HepG2 (cell line): ENCODE measurements around the gene GSK3A. TPM values are rescaled to one million over a fixed set of nuclear protein-coding genes. Genes with fewer than 3 reads are reported as not detected.

Experiments used
- AGO2 ChIP-seq: fragments of 200-400 bp; formaldehyde crosslinking; optimal IDR thresholded peaks from 2 replicates; pipeline ENCODE3; 2017; ENCODE audit warnings: mild to moderate bottlenecking, low read depth, low read length, moderate library complexity
- BCL6 ChIP-seq: IDR thresholded peaks from 2 replicates; pipeline ENCODE4 v1.6.1; 2016; ENCODE audit warnings: missing genetic modification reagents, missing compliant biosample characterization
- HOXA9 ChIP-seq: sonication (generic); formaldehyde crosslinking; IDR thresholded peaks from 2 replicates; pipeline ENCODE4 v1.8.1; 2022; ENCODE audit warnings: missing genetic modification reagents, mild to moderate bottlenecking, moderate library complexity, borderline replicate concordance
- IKZF1 ChIP-seq: fragments of 450-650 bp; IDR thresholded peaks from 2 replicates; pipeline ENCODE4 v1.7.1; 2016
- RXRA ChIP-seq: sonication (generic); formaldehyde crosslinking; IDR thresholded peaks from 2 replicates; pipeline ENCODE4 v1.5.1; 2020; ENCODE audit warnings: missing genetic modification reagents
- ZNF670 ChIP-seq: sonication (generic); formaldehyde crosslinking; IDR thresholded peaks from 2 replicates; pipeline ENCODE4 v1.8.0; 2022; ENCODE audit warnings: mild to moderate bottlenecking, missing genetic modification reagents, borderline replicate concordance
- polyA plus RNA-seq, 8 experiments: library from polyadenylated mRNA; depleted of rRNA in 3 of 8; stranded (reverse) in 7 of 8; unstranded in 1 of 8; fragments of >200 nt; fragmentation: Illumina TruSeq in 4 of 8; extraction: Trizol in 4 of 8; gene quantifications; 2 replicates each; pipeline versions ENCODE4 v1.2.1 to v1.2.3, GENCODE V29; 2011 to 2016; ENCODE audit warnings: low read depth in 4 of 8, missing spikeins in 1 of 8, mixed read lengths in 1 of 8; ENCODE audit not compliant: insufficient read depth in 1 of 8
- total RNA-seq, 5 experiments: library from RNA; depleted of rRNA; stranded (reverse); fragments of >200 nt; fragmentation: Illumina TruSeq; extraction: Trizol; gene quantifications; 2 replicates each; pipeline ENCODE4 v1.2.3, GENCODE V29; 2016; ENCODE audit warnings: low read depth in 1 of 5
- TF ChIP-seq, protein P1 (sequence below): sonication (generic); formaldehyde crosslinking; IDR thresholded peaks from 2 replicates; pipeline ENCODE4 v1.4.0; 2020; ENCODE audit warnings: missing genetic modification reagents
- TF ChIP-seq, protein P2 (sequence below): sonication (generic); formaldehyde crosslinking; IDR thresholded peaks from 2 replicates; pipeline ENCODE4 v1.5.0; 2020; ENCODE audit warnings: missing genetic modification reagents, mild to moderate bottlenecking, borderline replicate concordance
- TF ChIP-seq, protein P3 (sequence below): sonication (generic); formaldehyde crosslinking; IDR thresholded peaks from 2 replicates; pipeline ENCODE4 v1.4.0; 2020; ENCODE audit warnings: missing genetic modification reagents, mild to moderate bottlenecking, borderline replicate concordance
- TF ChIP-seq, protein P4 (sequence below): sonication (generic); formaldehyde crosslinking; IDR thresholded peaks from 2 replicates; pipeline ENCODE4 v1.9.0; 2021; ENCODE audit warnings: missing genetic modification reagents, mild to moderate bottlenecking, borderline replicate concordance
- TF ChIP-seq, protein P5 (sequence below): sonication (generic); formaldehyde crosslinking; IDR thresholded peaks from 2 replicates; pipeline ENCODE4 v1.8.0; 2022; ENCODE audit warnings: missing genetic modification reagents, mild to moderate bottlenecking, borderline replicate concordance
- TF ChIP-seq, protein P6 (sequence below): sonication (generic); formaldehyde crosslinking; IDR thresholded peaks from 2 replicates; pipeline ENCODE4 v1.4.0; 2020; ENCODE audit warnings: low read depth, mild to moderate bottlenecking, missing genetic modification reagents
- TF ChIP-seq, protein P7 (sequence below): sonication (generic); formaldehyde crosslinking; IDR thresholded peaks from 2 replicates; pipeline ENCODE4 v1.4.0; 2020; ENCODE audit warnings: mild to moderate bottlenecking, missing genetic modification reagents, borderline replicate concordance
- TF ChIP-seq, protein P8 (sequence below): sonication (generic); formaldehyde crosslinking; IDR thresholded peaks from 2 replicates; pipeline ENCODE4 v1.8.0; 2023; ENCODE audit warnings: mild to moderate bottlenecking, missing genetic modification reagents

The GSK3A gene
- total and polyA plus RNA-seq, 2 of the 13 experiments (the other 11 are each of a cell fraction or from before 2014, with no cell fraction given): 16.9 to 52.5 TPM

DNA sequence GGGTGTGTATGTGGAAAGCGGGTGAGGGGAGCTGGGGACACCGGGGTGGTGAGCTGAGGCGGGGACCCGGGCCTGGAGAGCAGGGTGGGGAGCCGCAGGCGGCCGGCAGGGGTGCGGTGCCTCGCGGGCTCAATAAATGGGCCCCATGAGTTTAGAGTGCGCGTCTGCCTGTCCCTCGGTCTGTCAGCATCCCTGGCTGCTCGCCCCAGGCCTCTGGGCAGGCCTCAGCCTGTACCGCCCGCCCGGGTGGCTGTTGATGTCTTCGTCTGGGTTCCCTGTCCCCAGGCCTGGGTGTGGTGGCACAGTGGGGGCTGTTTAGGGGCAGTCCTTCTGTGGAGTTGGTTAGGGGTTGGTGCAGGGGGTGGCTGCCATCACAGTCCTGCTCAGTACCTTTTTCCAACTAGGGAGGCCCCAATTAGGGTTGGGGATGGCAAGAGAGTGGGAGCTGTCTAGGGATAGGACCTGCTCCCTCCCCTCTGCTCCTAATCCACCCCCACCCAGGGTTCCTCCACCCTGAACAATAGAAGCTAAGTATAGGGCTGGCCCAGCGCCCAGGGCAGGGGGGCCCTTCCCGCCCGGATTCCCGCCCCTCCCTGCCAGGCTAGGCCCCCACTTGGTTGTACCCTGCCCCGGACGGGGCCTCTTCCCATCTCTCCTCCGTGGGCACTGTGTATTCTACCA lies 38.9 kb upstream of the GSK3A start (continued):
- TF ChIP-seq, protein P1, sequence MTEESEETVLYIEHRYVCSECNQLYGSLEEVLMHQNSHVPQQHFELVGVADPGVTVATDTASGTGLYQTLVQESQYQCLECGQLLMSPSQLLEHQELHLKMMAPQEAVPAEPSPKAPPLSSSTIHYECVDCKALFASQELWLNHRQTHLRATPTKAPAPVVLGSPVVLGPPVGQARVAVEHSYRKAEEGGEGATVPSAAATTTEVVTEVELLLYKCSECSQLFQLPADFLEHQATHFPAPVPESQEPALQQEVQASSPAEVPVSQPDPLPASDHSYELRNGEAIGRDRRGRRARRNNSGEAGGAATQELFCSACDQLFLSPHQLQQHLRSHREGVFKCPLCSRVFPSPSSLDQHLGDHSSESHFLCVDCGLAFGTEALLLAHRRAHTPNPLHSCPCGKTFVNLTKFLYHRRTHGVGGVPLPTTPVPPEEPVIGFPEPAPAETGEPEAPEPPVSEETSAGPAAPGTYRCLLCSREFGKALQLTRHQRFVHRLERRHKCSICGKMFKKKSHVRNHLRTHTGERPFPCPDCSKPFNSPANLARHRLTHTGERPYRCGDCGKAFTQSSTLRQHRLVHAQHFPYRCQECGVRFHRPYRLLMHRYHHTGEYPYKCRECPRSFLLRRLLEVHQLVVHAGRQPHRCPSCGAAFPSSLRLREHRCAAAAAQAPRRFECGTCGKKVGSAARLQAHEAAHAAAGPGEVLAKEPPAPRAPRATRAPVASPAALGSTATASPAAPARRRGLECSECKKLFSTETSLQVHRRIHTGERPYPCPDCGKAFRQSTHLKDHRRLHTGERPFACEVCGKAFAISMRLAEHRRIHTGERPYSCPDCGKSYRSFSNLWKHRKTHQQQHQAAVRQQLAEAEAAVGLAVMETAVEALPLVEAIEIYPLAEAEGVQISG: peak; percentile 27; the same call in 1 of the 2 replicates
- TF ChIP-seq, protein P2, sequence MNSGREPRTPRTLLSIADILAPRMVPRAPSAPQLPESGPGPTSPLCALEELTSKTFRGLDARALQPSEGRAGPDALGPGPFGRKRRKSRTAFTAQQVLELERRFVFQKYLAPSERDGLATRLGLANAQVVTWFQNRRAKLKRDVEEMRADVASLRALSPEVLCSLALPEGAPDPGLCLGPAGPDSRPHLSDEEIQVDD (CRISPR knock-in tag): 0 out of 2 replicates have a peak, but pooled peaks have one; percentile 36
- TF ChIP-seq ZNF670 (no peak), BCL6 (CRISPR knock-in tag) (peak; percentile 17; the same call in 1 of the 2 replicates), HOXA9 (CRISPR knock-in tag) (0 out of 2 replicates have a peak, but pooled peaks have one; percentile 14), IKZF1 (no peak), AGO2 (peak; percentile 43), RXRA (CRISPR knock-in tag) (0 out of 2 replicates have a peak, but pooled peaks have one; percentile 23)
- TF ChIP-seq, protein P3, sequence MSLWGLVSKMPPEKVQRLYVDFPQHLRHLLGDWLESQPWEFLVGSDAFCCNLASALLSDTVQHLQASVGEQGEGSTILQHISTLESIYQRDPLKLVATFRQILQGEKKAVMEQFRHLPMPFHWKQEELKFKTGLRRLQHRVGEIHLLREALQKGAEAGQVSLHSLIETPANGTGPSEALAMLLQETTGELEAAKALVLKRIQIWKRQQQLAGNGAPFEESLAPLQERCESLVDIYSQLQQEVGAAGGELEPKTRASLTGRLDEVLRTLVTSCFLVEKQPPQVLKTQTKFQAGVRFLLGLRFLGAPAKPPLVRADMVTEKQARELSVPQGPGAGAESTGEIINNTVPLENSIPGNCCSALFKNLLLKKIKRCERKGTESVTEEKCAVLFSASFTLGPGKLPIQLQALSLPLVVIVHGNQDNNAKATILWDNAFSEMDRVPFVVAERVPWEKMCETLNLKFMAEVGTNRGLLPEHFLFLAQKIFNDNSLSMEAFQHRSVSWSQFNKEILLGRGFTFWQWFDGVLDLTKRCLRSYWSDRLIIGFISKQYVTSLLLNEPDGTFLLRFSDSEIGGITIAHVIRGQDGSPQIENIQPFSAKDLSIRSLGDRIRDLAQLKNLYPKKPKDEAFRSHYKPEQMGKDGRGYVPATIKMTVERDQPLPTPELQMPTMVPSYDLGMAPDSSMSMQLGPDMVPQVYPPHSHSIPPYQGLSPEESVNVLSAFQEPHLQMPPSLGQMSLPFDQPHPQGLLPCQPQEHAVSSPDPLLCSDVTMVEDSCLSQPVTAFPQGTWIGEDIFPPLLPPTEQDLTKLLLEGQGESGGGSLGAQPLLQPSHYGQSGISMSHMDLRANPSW: 0 out of 2 replicates have a peak, but pooled peaks have one; percentile 33
- TF ChIP-seq, protein P4, sequence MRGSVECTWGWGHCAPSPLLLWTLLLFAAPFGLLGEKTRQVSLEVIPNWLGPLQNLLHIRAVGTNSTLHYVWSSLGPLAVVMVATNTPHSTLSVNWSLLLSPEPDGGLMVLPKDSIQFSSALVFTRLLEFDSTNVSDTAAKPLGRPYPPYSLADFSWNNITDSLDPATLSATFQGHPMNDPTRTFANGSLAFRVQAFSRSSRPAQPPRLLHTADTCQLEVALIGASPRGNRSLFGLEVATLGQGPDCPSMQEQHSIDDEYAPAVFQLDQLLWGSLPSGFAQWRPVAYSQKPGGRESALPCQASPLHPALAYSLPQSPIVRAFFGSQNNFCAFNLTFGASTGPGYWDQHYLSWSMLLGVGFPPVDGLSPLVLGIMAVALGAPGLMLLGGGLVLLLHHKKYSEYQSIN (CRISPR knock-in tag): no peak
- TF ChIP-seq, protein P5, sequence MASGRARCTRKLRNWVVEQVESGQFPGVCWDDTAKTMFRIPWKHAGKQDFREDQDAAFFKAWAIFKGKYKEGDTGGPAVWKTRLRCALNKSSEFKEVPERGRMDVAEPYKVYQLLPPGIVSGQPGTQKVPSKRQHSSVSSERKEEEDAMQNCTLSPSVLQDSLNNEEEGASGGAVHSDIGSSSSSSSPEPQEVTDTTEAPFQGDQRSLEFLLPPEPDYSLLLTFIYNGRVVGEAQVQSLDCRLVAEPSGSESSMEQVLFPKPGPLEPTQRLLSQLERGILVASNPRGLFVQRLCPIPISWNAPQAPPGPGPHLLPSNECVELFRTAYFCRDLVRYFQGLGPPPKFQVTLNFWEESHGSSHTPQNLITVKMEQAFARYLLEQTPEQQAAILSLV (CRISPR knock-in tag): no peak
- TF ChIP-seq, protein P6, sequence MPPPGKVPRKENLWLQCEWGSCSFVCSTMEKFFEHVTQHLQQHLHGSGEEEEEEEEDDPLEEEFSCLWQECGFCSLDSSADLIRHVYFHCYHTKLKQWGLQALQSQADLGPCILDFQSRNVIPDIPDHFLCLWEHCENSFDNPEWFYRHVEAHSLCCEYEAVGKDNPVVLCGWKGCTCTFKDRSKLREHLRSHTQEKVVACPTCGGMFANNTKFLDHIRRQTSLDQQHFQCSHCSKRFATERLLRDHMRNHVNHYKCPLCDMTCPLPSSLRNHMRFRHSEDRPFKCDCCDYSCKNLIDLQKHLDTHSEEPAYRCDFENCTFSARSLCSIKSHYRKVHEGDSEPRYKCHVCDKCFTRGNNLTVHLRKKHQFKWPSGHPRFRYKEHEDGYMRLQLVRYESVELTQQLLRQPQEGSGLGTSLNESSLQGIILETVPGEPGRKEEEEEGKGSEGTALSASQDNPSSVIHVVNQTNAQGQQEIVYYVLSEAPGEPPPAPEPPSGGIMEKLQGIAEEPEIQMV (CRISPR knock-in tag): 0 out of 2 replicates have a peak, but pooled peaks have one; percentile 5
- TF ChIP-seq, protein P7, sequence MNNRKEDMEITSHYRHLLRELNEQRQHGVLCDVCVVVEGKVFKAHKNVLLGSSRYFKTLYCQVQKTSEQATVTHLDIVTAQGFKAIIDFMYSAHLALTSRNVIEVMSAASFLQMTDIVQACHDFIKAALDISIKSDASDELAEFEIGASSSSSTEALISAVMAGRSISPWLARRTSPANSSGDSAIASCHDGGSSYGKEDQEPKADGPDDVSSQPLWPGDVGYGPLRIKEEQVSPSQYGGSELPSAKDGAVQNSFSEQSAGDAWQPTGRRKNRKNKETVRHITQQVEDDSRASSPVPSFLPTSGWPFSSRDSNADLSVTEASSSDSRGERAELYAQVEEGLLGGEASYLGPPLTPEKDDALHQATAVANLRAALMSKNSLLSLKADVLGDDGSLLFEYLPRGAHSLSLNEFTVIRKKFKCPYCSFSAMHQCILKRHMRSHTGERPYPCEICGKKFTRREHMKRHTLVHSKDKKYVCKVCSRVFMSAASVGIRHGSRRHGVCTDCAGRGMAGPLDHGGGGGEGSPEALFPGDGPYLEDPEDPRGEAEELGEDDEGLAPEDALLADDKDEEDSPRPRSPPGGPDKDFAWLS: no peak
- TF ChIP-seq, protein P8, sequence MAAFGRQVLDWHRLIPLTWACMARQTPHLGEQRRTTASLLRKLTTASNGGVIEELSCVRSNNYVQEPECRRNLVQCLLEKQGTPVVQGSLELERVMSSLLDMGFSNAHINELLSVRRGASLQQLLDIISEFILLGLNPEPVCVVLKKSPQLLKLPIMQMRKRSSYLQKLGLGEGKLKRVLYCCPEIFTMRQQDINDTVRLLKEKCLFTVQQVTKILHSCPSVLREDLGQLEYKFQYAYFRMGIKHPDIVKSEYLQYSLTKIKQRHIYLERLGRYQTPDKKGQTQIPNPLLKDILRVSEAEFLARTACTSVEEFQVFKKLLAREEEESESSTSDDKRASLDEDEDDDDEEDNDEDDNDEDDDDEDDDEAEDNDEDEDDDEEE: peak; percentile 61; the same call in 1 of the 2 replicates
